CD14-positive monocyte (primary cell): ENCODE results near the gene TMF1. TPM values are rescaled to one million over a fixed set of nuclear protein-coding genes. Genes with fewer than 3 reads are reported as not detected.

Experiments used
- DNase-seq, 3 donors: peaks; one replicate each; pipeline ENCODE4 v3.0.0-alpha.2; 2011 to 2022
- H2AFZ ChIP-seq: 2 replicates; pipeline ENCODE4 v1.6.0; 2012; ENCODE audit warnings: mild to moderate bottlenecking, low read depth, low read length, inconsistent platforms; ENCODE audit not compliant: insufficient read depth, poor library complexity, severe bottlenecking
- H3K27ac ChIP-seq, 2 donors: 1 replicate in 1 of 2; 2 replicates in 1 of 2; pipeline ENCODE4 v1.5.1; 2012 to 2013; ENCODE audit warnings: low read length in 2 of 2, control low read depth in 1 of 2, inconsistent platforms in 1 of 2, low read depth in 1 of 2, mild to moderate bottlenecking in 1 of 2
- H3K27me3 ChIP-seq, 2 donors: one replicate each; pipeline versions ENCODE4 v1.6.0 to v1.6.1; 2011 to 2013; ENCODE audit warnings: low read length in 2 of 2; ENCODE audit not compliant: control insufficient read depth in 2 of 2, insufficient read depth in 2 of 2
- H3K36me3 ChIP-seq, 2 donors: replicated peaks in 1 of 2; 1 replicate in 1 of 2; 2 replicates in 1 of 2; pipeline versions ENCODE4 v1.5.1 to v1.6.1; 2012 to 2013; ENCODE audit warnings: low read length in 2 of 2, control low read depth in 1 of 2, inconsistent platforms in 1 of 2, mild to moderate bottlenecking in 1 of 2; ENCODE audit not compliant: insufficient read depth in 2 of 2, control insufficient read depth in 1 of 2
- H3K4me1 ChIP-seq, 2 donors: 1 replicate in 1 of 2; 2 replicates in 1 of 2; pipeline versions ENCODE4 v1.5.1 to v1.6.1; 2012 to 2013; ENCODE audit warnings: low read length in 2 of 2, control low read depth in 1 of 2, inconsistent platforms in 1 of 2, mild to moderate bottlenecking in 1 of 2, moderate library complexity in 1 of 2; ENCODE audit not compliant: insufficient read depth in 2 of 2, control insufficient read depth in 1 of 2
- H3K4me2 ChIP-seq: replicated peaks from 2 replicates; pipeline ENCODE3; 2012; ENCODE audit warnings: low read length, moderate library complexity, mild to moderate bottlenecking; ENCODE audit not compliant: poor library complexity, severe bottlenecking; ENCODE audit errors: extremely low read depth
- H3K4me3 ChIP-seq, 3 experiments: fragments of 200-600 bp in 1 of 3; sonication (generic) in 1 of 3; replicated peaks in 1 of 3; 1 replicate in 2 of 3; 2 replicates in 1 of 3; pipeline ENCODE4 v1.5.1; 2011 to 2013; ENCODE audit warnings: low read length in 3 of 3, mild to moderate bottlenecking in 3 of 3, control low read depth in 2 of 3, low read depth in 2 of 3, inconsistent platforms in 1 of 3, moderate library complexity in 1 of 3
- H3K79me2 ChIP-seq: 2 replicates; pipeline ENCODE4 v1.6.0; 2012; ENCODE audit warnings: mild to moderate bottlenecking, control low read depth, inconsistent platforms, low read length, moderate library complexity; ENCODE audit not compliant: insufficient read depth
- H3K9ac ChIP-seq: 2 replicates; pipeline ENCODE4 v1.6.0; 2017; ENCODE audit warnings: low read length, mild to moderate bottlenecking; ENCODE audit not compliant: insufficient read depth, poor library complexity, severe bottlenecking
- H3K9me3 ChIP-seq, 2 donors: replicated peaks in 1 of 2; 1 replicate in 1 of 2; 2 replicates in 1 of 2; pipeline versions ENCODE4 v1.5.1 to v1.6.1; 2012 to 2013; ENCODE audit warnings: low read length in 2 of 2, control low read depth in 1 of 2; ENCODE audit not compliant: control insufficient read depth in 1 of 2, insufficient read depth in 1 of 2
- H4K20me1 ChIP-seq: 2 replicates; pipeline ENCODE4 v1.6.0; 2012; ENCODE audit warnings: mild to moderate bottlenecking, low read length, control low read depth, moderate library complexity; ENCODE audit not compliant: insufficient read depth
- H3K27ac Mint-ChIP-seq, 7 donors: one replicate each; pipeline ENCODE4 v1.8.0; 2020; ENCODE audit warnings: mild to moderate bottlenecking in 7 of 7, mixed read lengths in 7 of 7, moderate library complexity in 6 of 7, inconsistent platforms in 2 of 7
- H3K27me3 Mint-ChIP-seq, 3 donors: one replicate each; pipeline ENCODE4 v1.8.0; 2021 to 2022; ENCODE audit warnings: low read depth in 3 of 3, mild to moderate bottlenecking in 3 of 3, mixed read lengths in 3 of 3, moderate library complexity in 3 of 3, inconsistent platforms in 1 of 3
- H3K36me3 Mint-ChIP-seq, 2 donors: one replicate each; pipeline ENCODE4 v1.8.0; 2020; ENCODE audit warnings: mixed read lengths in 2 of 2, inconsistent platforms in 1 of 2, mild to moderate bottlenecking in 1 of 2
- H3K4me1 Mint-ChIP-seq: one replicate; pipeline ENCODE4 v1.8.0; 2020; ENCODE audit warnings: mild to moderate bottlenecking, mixed read lengths
- H3K4me3 Mint-ChIP-seq, 2 donors: one replicate each; pipeline ENCODE4 v1.8.0; 2020; ENCODE audit warnings: mild to moderate bottlenecking in 2 of 2, mixed read lengths in 2 of 2, moderate library complexity in 1 of 2
- H3K9me3 Mint-ChIP-seq, 7 donors: one replicate each; pipeline ENCODE4 v1.8.0; 2020 to 2022; ENCODE audit warnings: mixed read lengths in 7 of 7, mild to moderate bottlenecking in 6 of 7, moderate library complexity in 6 of 7, inconsistent platforms in 2 of 7
- WGBS: methylation state at CpG from one replicate; pipeline ENCODE4 v1.1.5; 2013; ENCODE audit warnings: missing lambda C conversion rate; ENCODE audit not compliant: insufficient coverage; 5-methylcytosine and 5-hydroxymethylcytosine counted together
- intact Hi-C, 2 donors: fragments of 100-400 bp; cut with micrococcal nuclease; formaldehyde crosslinking; loops; one replicate each; pipeline versions ENCODE4 v1.15.0 to v1.15.1; 2023
- polyA plus RNA-seq, 3 donors: library from polyadenylated mRNA; depleted of rRNA in 1 of 3; unstranded in 2 of 3; stranded (reverse) in 1 of 3; fragments of 300-500 nt in 2 of 3; fragments of >200 nt in 1 of 3; fragmentation: Illumina TruSeq in 2 of 3; gene quantifications; 1 replicate in 2 of 3; 2 replicates in 1 of 3; pipeline ENCODE4 v1.2.3, GENCODE V29; 2012 to 2021
- TF ChIP-seq, protein P1 (sequence below): fragments of 200-600 bp; IDR thresholded peaks from one replicate; pipeline ENCODE4 v1.8.0; 2022; ENCODE audit warnings: antibody characterized with exemption, mild to moderate bottlenecking

Gene TMF1
- polyA plus RNA-seq, 3 donors: 6.4 to 25.6 (median 23.1) TPM

DNA sequence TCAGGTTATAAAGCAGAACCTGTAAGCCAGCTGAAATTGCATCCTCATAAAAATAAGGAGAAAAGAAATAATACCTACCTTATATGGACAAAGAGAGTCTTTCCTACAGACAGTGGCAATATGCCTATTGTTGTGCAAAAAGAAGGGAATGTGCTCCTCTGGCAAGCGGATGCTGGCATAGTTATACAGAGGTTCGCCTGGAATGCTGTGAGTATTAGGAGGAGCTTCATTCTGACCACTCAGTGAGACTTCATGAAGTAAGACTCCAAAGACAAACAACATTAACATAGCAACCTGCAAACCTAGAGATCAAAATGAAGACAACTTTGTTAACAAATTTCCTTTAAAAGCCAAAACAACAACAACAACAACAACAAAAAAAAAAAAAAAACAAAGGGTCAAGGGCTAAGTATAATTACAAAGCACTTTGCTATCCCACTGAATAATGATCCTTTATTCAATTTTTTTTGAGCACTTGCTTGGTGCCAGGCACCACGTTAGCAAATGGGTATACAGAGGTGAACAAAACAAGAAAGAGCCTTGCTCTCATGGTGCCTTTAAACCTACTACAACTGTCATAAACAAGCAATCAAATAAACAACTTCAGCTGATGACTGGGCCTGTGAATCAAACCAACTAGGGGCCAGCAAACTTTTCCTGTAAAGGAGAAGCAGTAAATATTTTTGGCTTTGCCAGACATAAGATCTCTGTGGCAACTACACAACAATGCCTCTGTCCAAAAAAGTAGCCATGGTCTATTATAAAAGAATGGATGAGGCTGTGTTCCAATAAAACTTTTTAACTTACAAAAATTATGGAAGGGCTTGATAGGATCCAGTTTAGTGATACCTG is 42.3 kb downstream of the TMF1 start:
- H3K27ac ChIP-seq: no peak overlapping the region
- intact Hi-C loops: no loop called here
- no peak for DNase-seq
- H3K4me1 ChIP-seq: peaks cover 9 to 14% of the 10 kb centered on the region in 2 donors
- no peak overlapping the region for H2AFZ ChIP-seq
- no peaks in the 10 kb centered on the region for H3K9me3 Mint-ChIP-seq
- H3K4me3 Mint-ChIP-seq: no peak overlapping the region
- no peak overlapping the region for H3K9ac ChIP-seq
- H3K9me3 ChIP-seq: no peaks in the 10 kb centered on the region
- peaks cover 3 to 34% of the 10 kb centered on the region in 2 donors for H3K36me3 ChIP-seq
- no CpG with 5 or more reads among the region's 3 CpGs for WGBS
- no peak overlapping the region for H3K4me3 ChIP-seq
- peaks cover 0 to 4% (median 2%) of the 10 kb centered on the region in 3 donors for H3K27me3 Mint-ChIP-seq
- H3K27me3 ChIP-seq: no peaks in the 10 kb centered on the region
- no peaks in the 10 kb centered on the region for H4K20me1 ChIP-seq
- H3K36me3 Mint-ChIP-seq: peaks cover 29 to 31% of the 10 kb centered on the region in 2 donors
- peaks cover 12% of the 10 kb centered on the region for H3K4me1 Mint-ChIP-seq
- H3K27ac Mint-ChIP-seq: no peak overlapping the region
- TF ChIP-seq, protein P1, sequence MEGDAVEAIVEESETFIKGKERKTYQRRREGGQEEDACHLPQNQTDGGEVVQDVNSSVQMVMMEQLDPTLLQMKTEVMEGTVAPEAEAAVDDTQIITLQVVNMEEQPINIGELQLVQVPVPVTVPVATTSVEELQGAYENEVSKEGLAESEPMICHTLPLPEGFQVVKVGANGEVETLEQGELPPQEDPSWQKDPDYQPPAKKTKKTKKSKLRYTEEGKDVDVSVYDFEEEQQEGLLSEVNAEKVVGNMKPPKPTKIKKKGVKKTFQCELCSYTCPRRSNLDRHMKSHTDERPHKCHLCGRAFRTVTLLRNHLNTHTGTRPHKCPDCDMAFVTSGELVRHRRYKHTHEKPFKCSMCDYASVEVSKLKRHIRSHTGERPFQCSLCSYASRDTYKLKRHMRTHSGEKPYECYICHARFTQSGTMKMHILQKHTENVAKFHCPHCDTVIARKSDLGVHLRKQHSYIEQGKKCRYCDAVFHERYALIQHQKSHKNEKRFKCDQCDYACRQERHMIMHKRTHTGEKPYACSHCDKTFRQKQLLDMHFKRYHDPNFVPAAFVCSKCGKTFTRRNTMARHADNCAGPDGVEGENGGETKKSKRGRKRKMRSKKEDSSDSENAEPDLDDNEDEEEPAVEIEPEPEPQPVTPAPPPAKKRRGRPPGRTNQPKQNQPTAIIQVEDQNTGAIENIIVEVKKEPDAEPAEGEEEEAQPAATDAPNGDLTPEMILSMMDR: no peak
- H3K4me2 ChIP-seq: no peak overlapping the region
- H3K79me2 ChIP-seq: no peaks in the 10 kb centered on the region

DNA sequence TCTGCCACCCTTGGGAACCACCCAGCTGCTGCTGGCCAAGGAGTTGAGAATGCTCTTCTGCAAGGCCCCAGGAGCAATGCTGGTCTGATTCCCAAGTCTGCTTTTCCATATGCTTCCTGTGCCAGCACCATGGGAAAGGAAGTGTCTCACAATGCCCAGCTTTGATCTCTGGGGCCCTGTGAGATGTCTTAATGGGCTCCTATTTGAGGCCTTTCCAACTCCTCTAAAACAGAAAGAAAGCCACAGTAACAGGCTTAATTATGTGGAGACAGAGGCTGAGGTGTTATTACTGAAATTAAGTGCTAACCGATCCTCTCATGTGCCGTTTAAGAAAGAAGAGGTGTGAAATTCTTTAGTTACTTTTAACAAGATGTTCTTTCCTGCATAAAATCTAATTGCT is 43.2 kb downstream of the TMF1 start:
- WGBS: no CpG with 5 or more reads among the region's 2 CpGs
- H3K36me3 Mint-ChIP-seq: peaks cover 35 to 37% of the 10 kb centered on the region in 2 donors
- intact Hi-C loops: no loop called here
- H3K9ac ChIP-seq: no peak overlapping the region
- no peak overlapping the region for H3K4me2 ChIP-seq
- no peak overlapping the region for H3K27ac Mint-ChIP-seq
- no peaks in the 10 kb centered on the region for H4K20me1 ChIP-seq
- no peaks in the 10 kb centered on the region for H3K27me3 ChIP-seq
- H3K4me3 ChIP-seq: no peak overlapping the region
- peaks cover 6 to 9% of the 10 kb centered on the region in 2 donors for H3K4me1 ChIP-seq
- no peak overlapping the region for H3K4me3 Mint-ChIP-seq
- TF ChIP-seq, protein P1: no peak
- peaks cover 8% of the 10 kb centered on the region for H3K4me1 Mint-ChIP-seq
- no peak overlapping the region for H2AFZ ChIP-seq
- H3K79me2 ChIP-seq: no peaks in the 10 kb centered on the region
- no peaks in the 10 kb centered on the region for H3K9me3 Mint-ChIP-seq
- no peak overlapping the region for H3K27ac ChIP-seq
- H3K36me3 ChIP-seq: peaks cover 7 to 36% of the 10 kb centered on the region in 2 donors
- no peaks in the 10 kb centered on the region for H3K9me3 ChIP-seq
- peaks cover 0 to 4% (median 2%) of the 10 kb centered on the region in 3 donors for H3K27me3 Mint-ChIP-seq
- DNase-seq: no peak
